ENCODE results near the gene SWI5.

GRCh38 chr9:128251732-128252100, 24.4 kb upstream of the SWI5 start:
- TF ChIP-seq CTCF (IDR thresholded peaks at IDR 0.05; ENCODE audit: poor library complexity), result no peak
- no peak for TF ChIP-seq EZH2 (IDR thresholded peaks at IDR 0.05; ENCODE audit: borderline replicate concordance)

All from hepatocyte (in vitro differentiated cells).